ENCODE data around the gene PLEKHN1.
A peak's percentile ranks its signal among the peaks of the same experiment; 100 is the strongest.

Gene PLEKHN1

GRCh38 chr1:938711-939489, 27.4 kb upstream of the PLEKHN1 start:
- Histone ChIP-seq H3K27ac (ENCODE audit: low read depth, low read length) (no peak overlapping the region), H2BK12ac (ENCODE audit: low read length) (peak overlapping the region; percentile 42), H3K23ac (ENCODE audit: low read length) (no peak overlapping the region), H3K4ac (ENCODE audit: low read depth, low read length) (no peak overlapping the region), H3K27me3 (ENCODE audit: insufficient read depth, low read length) (peaks cover 11% of the 10 kb centered on the region), H3K18ac (ENCODE audit: low read length) (peak overlapping the region; percentile 30), H3K9ac (ENCODE audit: low read length) (no peak overlapping the region), H2BK5ac (ENCODE audit: low read depth, low read length, poor library complexity) (no peak overlapping the region), H3K79me1 (ENCODE audit: low read length) (peaks cover 26% of the 10 kb centered on the region), H3K36me3 (ENCODE audit: control insufficient read depth in 1 of 2, insufficient read depth in 2 of 2, low read length in 2 of 2) (peaks cover 4 to 8% of the 10 kb centered on the region in 2 experiments), H3K4me1 (ENCODE audit: control insufficient read depth in 1 of 2, insufficient read depth in 2 of 2, low read length in 2 of 2) (peaks cover 41 to 46% of the 10 kb centered on the region in 2 experiments), H3K79me2 (ENCODE audit: control insufficient read depth, insufficient read depth, low read length, poor library complexity) (peaks cover 4% of the 10 kb centered on the region), H4K8ac (ENCODE audit: low read depth, low read length) (peak overlapping the region; percentile 20), H3K9me3 (ENCODE audit: insufficient read depth, low read depth, low read length) (peaks cover 5% of the 10 kb centered on the region), H3K4me2 (ENCODE audit: low read length) (no peak overlapping the region), H4K12ac (ENCODE audit: low read depth, low read length) (peak overlapping the region; percentile 12), H2BK120ac (ENCODE audit: insufficient read depth, low read length, poor library complexity) (peak overlapping the region; percentile 14), H3K14ac (ENCODE audit: low read length) (peak overlapping the region; percentile 47), H4K91ac (ENCODE audit: low read depth, low read length) (peak overlapping the region; percentile 76), H3K4me3 (ENCODE audit: low read depth, low read length) (no peak overlapping the region), H2AFZ (ENCODE audit: insufficient read depth, low read length, poor library complexity) (no peak overlapping the region), H2AK5ac (ENCODE audit: low read length) (peak overlapping the region; percentile 67)
- WGBS (ENCODE audit: extremely low coverage, insufficient coverage, insufficient read length): no CpG with 5 or more reads among the region's 30 CpGs
- peak in 1 of 2 donors; percentile 15 for DNase-seq

GRCh38 chr1:939511-940106, 26.7 kb upstream of the PLEKHN1 start:
- H4K12ac ChIP-seq (ENCODE audit: low read depth, low read length): peak overlapping the region; percentile 12
- DNase-seq: no peak
- H3K9ac ChIP-seq (ENCODE audit: low read length): no peak overlapping the region
- peak overlapping the region; percentile 63 for H3K14ac ChIP-seq (ENCODE audit: low read length)
- WGBS (ENCODE audit: extremely low coverage, insufficient coverage, insufficient read length): no CpG with 5 or more reads among the region's 21 CpGs
- no peak overlapping the region for H2AFZ ChIP-seq (ENCODE audit: insufficient read depth, low read length, poor library complexity)
- H3K79me2 ChIP-seq (ENCODE audit: control insufficient read depth, insufficient read depth, low read length, poor library complexity): peaks cover 4% of the 10 kb centered on the region
- peak overlapping the region; percentile 51 for H3K18ac ChIP-seq (ENCODE audit: low read length)
- H3K4me1 ChIP-seq (ENCODE audit: control insufficient read depth in 1 of 2, insufficient read depth in 2 of 2, low read length in 2 of 2): peaks cover 41 to 46% of the 10 kb centered on the region in 2 experiments
- H3K9me3 ChIP-seq (ENCODE audit: insufficient read depth, low read depth, low read length): peaks cover 5% of the 10 kb centered on the region
- H3K27me3 ChIP-seq (ENCODE audit: insufficient read depth, low read length): peaks cover 11% of the 10 kb centered on the region
- peaks cover 26% of the 10 kb centered on the region for H3K79me1 ChIP-seq (ENCODE audit: low read length)
- H3K4me2 ChIP-seq (ENCODE audit: low read length): peak overlapping the region; percentile 66
- peak overlapping the region; percentile 76 for H4K91ac ChIP-seq (ENCODE audit: low read depth, low read length)
- H2BK5ac ChIP-seq (ENCODE audit: low read depth, low read length, poor library complexity): peak overlapping the region; percentile 21
- H2BK120ac ChIP-seq (ENCODE audit: insufficient read depth, low read length, poor library complexity): peak overlapping the region; percentile 44
- no peak overlapping the region for H3K4ac ChIP-seq (ENCODE audit: low read depth, low read length)
- H3K27ac ChIP-seq (ENCODE audit: low read depth, low read length): peak overlapping the region; percentile 14
- no peak overlapping the region for H3K23ac ChIP-seq (ENCODE audit: low read length)
- H3K36me3 ChIP-seq (ENCODE audit: control insufficient read depth in 1 of 2, insufficient read depth in 2 of 2, low read length in 2 of 2): peaks cover 9 to 10% of the 10 kb centered on the region in 2 experiments
- peak overlapping the region; percentile 67 for H2AK5ac ChIP-seq (ENCODE audit: low read length)
- no peak overlapping the region for H3K4me3 ChIP-seq (ENCODE audit: low read depth, low read length)
- H2BK12ac ChIP-seq (ENCODE audit: low read length): peak overlapping the region; percentile 54
- peak overlapping the region; percentile 20 for H4K8ac ChIP-seq (ENCODE audit: low read depth, low read length)

- peak overlapping the region; percentile 82 for H4K12ac ChIP-seq (ENCODE audit: low read depth, low read length)
- peak overlapping the region; percentile 74 for H2BK12ac ChIP-seq (ENCODE audit: low read length)
- peak overlapping the region; percentile 64 for H3K27ac ChIP-seq (ENCODE audit: low read depth, low read length)
- H2AK5ac ChIP-seq (ENCODE audit: low read length): peak overlapping the region; percentile 91
- peak overlapping the region; percentile 90 for H3K18ac ChIP-seq (ENCODE audit: low read length)
- no peak overlapping the region for H3K23ac ChIP-seq (ENCODE audit: low read length)
- H3K4me2 ChIP-seq (ENCODE audit: low read length): peak overlapping the region; percentile 66
- peak overlapping the region; percentile 68 for H2AFZ ChIP-seq (ENCODE audit: insufficient read depth, low read length, poor library complexity)
- WGBS (ENCODE audit: extremely low coverage, insufficient coverage, insufficient read length): no CpG with 5 or more reads among the region's 86 CpGs
- peak overlapping the region; percentile 75 for H2BK5ac ChIP-seq (ENCODE audit: low read depth, low read length, poor library complexity)
- H4K91ac ChIP-seq (ENCODE audit: low read depth, low read length): peak overlapping the region; percentile 94
- peaks cover 26% of the 10 kb centered on the region for H3K79me1 ChIP-seq (ENCODE audit: low read length)
- peak overlapping the region; percentile 86 for H4K8ac ChIP-seq (ENCODE audit: low read depth, low read length)
- peak overlapping the region; percentile 57 for H3K4me3 ChIP-seq (ENCODE audit: low read depth, low read length)
- peaks cover 2% of the 10 kb centered on the region for H3K9me3 ChIP-seq (ENCODE audit: insufficient read depth, low read depth, low read length)
- H3K79me2 ChIP-seq (ENCODE audit: control insufficient read depth, insufficient read depth, low read length, poor library complexity): peaks cover 4% of the 10 kb centered on the region
- peaks cover 5% of the 10 kb centered on the region for H3K27me3 ChIP-seq (ENCODE audit: insufficient read depth, low read length)
- H3K9ac ChIP-seq (ENCODE audit: low read length): no peak overlapping the region
- peak overlapping the region; percentile 71 for H3K4ac ChIP-seq (ENCODE audit: low read depth, low read length)
- H3K14ac ChIP-seq (ENCODE audit: low read length): peak overlapping the region; percentile 95
- peaks cover 41 to 44% of the 10 kb centered on the region in 2 experiments for H3K4me1 ChIP-seq (ENCODE audit: control insufficient read depth in 1 of 2, insufficient read depth in 2 of 2, low read length in 2 of 2)
- peaks cover 14 to 17% of the 10 kb centered on the region in 2 experiments for H3K36me3 ChIP-seq (ENCODE audit: control insufficient read depth in 1 of 2, insufficient read depth in 2 of 2, low read length in 2 of 2)
- peak; percentile 36 to 67 for DNase-seq
- peak overlapping the region; percentile 87 for H2BK120ac ChIP-seq (ENCODE audit: insufficient read depth, low read length, poor library complexity)
Observed at GRCh38 chr1:940107-941014, 25.9 kb upstream of the PLEKHN1 start.

Measured in trophoblast cell (in vitro differentiated cells and primary cell).